Measurements from ENCODE around the gene LRRC8D.

- TF ChIP-seq POLR2AphosphoS5 (IDR thresholded peaks at IDR 0.05; ENCODE audit: borderline replicate concordance, low read depth, low read length): no peak
- TF ChIP-seq EZH2 (IDR thresholded peaks at IDR 0.05): no peak
- TF ChIP-seq FOXP2 (optimal IDR thresholded peaks at IDR 0.05; ENCODE audit: control extremely low read depth, extremely low read length, insufficient read depth): no peak
These were observed 16.1 kb upstream of the LRRC8D start for GRCh38 chr1:89804642-89805237.
